Epidermal melanocyte (primary cell): ENCODE measurements around the gene TTLL8.
"Not testable (repeated sequence)": the region's sequence is repeated elsewhere in the genome, so short reads cannot be mapped to it uniquely, and the experiment has no call there.

ENCODE experiments used
- DNase-seq: peaks from one replicate; pipeline ENCODE4 v3.0.0; 2011; ENCODE audit warnings: low spot score; ENCODE audit not compliant: insufficient read length

Gene TTLL8

DNA sequence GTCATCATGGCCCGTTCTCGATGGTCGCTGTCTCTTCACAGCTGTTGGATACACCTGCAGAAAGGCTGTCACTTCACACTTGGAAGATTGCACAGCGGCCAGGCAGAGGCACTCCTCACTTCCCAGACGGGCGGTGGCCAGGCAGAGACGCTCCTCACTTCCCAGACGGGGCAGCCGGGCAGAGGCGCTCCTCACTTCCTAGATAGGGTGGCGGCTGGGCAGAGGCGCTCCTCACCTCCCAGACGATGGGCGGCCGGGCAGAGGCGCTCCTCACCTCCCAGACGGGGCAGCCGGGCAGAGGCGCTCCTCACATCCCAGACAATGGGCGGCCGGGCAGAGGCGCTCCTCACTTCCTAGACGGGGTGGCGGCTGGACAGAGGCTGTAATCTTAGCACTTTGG is 68.3 kb downstream of the TTLL8 start:
- not testable (repeated sequence) for DNase-seq

DNA sequence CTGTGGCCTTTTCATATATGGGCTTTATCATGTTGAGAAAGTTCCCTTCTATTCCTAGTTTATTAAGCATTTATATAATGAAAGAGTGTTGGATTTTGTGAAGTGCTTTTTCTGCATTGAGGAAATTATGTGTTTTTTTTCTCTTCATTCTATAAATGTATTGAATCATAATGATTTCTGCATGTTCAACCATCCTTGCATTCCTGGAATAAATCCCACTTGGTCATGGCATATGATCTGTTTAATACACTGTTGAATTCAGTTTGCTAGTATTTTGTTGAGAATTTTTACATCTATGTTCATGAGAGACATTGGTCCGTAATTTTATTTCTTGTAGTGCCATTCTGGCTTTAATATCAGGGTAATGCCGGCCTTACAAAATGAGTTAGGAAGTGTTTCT is 71.8 kb downstream of the TTLL8 start:
- DNase-seq, result no peak

DNA sequence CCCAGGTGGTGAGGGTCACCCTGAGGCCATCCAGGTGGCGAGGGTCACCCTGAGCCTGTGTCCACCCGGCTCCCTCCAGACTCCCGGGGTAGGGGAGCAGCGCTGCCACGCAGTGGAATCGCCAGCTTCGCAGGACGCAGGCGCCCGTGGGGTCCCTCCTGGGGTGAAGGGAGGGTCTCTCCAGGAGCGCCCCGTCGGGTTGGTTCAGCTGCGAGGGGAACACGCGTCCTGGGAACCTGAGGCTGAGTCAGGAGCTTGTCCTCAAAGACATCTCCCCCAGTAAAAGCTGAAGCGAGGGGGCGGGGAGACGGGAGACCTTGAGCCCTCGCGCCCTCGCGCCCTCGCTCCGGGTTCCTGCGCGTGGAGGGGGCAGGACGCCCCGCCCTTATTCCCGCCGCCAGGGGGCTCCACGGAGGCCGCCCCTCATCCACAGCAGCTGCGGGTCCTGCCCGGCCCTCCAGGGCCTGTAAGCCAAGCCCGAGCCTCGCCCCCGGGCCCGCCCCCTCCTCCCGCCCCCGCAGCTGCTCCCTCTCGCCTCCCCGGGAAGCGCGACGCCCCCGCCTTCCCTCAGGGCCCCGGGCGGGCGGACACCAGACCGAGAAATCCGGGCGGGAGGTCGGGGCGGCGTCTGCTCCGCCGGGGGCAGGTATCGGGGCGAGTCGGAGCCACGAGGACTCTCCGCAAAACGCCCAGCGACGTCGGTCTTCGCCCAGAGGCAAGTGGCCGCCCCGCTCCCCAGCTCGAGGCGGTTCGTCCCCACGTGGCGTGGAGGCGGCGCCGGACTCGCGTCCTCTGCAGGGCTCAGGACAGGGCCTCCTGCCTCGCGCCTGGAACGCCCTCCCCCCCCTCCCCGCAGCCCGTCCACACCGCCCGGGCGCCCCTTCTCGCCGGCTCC is 74.7 kb downstream of the TTLL8 start:
- no peak for DNase-seq

DNA sequence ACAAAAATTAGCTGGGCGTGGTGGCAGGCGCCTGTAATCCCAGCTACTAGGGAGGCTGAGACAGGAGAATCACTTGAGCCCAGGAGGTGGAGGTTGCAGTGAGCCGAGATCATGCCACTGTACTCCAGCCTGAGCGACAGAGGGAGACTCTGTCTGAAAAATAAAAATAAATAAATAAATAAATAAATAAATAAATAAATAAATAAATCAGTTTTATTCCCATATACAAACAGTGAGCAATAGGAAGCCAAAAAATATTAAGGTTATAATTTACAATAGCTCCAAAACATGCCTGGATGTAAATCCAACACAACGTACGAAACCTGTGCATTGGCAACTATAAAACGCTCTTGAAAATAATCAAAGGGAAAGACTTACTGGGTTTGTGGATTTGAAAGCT is 76.3 kb downstream of the TTLL8 start:
- not testable (repeated sequence) for DNase-seq

DNA sequence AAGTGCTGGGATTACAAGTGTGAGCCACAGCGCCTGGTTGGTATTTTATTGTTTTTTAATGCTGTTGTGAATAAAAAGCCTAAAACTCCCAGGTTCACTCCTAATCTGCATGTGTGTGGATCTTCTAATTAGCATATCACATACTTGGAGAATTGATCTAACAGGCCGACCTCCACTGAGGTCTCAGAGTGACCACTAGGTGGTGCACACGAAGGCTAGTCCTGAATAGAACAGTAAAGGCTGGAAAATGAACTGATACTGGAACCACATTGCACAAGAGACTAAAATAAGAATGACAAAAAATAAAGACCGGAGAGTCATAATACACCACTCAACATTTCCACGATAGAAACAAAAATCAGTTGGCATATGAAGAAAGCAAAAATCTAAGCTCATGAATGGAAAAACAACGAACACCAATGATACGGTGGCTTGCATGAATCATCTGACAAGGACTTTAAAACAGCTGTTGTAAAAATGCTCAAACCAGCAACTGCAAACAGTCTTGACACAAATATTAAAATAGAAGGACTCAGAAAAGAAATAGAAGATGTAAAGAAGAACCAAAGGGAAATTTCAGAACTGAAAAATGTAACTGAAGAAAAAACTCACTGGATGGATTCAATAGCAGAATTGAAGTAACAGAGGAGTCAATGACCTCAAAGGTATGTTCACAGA is 78.4 kb downstream of the TTLL8 start:
- DNase-seq, result no peak

DNA sequence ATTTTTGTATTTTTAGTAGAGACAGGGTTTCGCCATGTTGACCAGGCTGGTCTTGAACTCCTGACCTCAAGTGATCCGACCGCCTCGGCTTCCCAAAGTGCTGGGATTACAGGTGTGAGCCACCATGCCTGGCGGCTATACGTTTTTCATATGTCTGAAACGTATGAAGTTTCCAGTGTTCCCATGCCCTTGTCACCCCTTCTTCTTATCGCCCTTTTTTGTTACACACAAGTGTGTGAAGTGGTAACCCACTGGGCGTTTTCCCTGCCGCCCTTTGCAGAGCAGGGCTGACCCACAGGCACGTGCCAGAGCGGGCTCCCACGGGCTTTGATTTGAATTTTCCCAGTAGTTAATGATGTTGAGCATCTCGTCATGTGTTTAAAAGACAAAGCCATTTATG is 80.5 kb downstream of the TTLL8 start:
- no peak for DNase-seq

DNA sequence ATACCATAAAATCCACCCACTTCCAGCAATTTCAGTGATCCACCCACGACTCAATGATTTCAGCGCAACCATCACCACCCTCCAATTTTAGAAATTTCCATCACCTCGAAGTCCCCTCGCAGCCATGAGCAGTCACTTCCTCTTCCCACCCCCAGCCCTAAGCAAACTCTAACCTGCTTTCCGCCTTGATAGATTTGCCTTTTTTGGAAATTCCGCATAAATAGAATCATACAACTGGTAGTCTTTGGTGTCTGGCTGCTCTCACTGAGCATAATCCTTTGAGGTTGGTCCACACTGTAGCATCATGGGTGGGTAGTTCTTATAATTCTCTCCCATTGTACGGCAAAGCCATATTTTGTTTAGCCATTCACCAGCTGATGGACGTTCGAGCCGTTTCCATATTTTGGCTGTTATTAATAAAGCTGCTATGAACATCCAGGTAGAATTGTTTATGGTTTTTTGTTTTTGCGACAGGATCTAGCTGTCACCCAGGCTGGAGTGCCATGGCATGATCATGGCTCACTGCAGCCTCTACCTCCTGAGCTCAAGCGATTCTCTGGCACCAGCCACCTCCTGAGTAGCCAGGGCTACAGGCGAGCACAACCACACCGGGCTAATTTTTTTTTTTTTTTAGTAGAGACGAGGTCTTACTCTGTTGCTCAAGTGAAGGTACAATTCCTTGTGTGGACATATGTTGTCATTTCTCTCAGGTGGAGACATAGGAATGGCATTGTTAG is 81.5 kb downstream of the TTLL8 start:
- DNase-seq, result no peak

DNA sequence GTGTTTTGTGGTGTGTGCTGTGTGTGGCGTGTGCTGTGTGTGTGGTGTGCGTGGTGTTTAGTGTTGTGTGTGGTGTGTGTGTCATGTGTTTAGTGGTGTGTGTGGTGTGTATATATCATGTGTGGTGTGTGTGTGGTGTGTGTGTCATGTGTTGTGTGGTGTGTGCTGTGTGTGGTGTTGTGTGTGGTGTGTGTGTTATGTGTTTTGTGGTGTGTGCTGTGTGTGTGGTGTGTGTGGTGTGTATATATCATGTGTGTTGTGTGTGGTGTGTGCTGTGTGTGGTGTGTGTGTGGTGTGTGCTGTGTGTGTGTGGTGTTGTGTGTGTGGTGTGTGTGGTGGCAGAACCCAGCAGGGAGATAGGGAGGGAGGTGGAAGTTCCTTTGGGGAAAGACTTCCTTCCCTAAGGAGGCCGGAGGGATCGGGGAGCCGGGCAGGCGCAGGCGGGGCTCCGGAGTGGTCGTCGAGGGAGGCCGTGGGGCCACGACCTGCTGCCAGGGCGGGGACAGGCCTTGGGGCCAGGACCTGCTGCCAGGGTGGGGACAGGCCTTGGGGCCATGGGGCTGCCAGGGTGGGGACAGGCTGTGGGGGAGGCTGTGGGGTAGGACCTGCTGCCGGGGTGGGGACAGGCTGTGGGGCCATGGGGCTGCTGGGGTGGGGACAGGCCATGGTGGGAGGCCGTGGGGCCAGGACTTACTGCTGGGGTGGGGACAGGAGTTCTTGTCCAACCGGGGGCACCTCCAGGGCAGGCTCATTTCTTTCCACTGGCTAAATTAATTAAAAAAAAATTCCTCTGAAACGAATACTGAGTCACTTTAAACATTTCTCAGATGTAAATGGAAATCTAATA is 82.3 kb downstream of the TTLL8 start:
- DNase-seq, result no peak

DNA sequence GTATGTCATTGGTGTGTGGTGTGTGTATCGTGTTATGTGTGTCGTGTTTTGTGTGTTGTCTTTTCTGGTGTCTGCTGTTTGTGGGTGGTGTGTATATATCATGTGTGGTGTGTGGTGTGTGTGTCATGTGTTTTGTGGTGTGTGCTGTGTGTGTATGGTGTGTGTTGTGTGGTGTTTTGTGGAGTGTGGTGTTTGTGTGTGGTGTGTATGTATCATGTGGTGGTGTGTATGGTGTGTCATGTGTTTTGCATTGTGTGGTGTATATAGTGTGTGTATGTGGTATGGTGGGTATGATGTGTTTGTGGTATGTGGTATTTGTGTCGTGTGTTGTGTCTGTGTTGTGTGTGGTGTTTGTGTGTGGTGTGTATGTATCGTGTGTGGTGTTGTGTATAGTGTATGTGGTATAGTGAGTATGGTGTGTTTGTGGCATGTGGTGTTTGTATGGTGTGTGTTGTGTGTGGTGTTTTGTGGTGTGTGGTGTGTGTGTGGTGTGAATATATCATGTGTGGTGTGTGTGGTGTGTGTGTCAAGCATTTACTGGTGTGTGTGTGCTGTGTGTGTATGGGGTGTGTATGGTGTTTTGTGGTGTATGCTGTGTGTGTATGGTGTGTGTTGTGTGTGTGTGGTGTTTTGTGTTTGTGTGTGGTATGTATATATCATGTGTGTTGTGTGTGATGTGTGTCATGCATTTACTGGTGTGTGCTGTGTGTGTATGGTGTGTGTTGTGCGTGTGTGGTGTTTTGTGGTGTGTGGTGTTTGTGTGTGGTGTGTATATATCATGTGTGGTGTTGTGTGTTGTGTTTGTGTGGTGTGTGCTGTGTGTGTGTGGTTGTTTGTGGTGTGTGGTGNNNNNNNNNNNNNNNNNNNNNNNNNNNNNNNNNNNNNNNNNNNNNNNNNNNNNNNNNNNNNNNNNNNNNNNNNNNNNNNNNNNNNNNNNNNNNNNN is 84.8 kb downstream of the TTLL8 start:
- no peak for DNase-seq

DNA sequence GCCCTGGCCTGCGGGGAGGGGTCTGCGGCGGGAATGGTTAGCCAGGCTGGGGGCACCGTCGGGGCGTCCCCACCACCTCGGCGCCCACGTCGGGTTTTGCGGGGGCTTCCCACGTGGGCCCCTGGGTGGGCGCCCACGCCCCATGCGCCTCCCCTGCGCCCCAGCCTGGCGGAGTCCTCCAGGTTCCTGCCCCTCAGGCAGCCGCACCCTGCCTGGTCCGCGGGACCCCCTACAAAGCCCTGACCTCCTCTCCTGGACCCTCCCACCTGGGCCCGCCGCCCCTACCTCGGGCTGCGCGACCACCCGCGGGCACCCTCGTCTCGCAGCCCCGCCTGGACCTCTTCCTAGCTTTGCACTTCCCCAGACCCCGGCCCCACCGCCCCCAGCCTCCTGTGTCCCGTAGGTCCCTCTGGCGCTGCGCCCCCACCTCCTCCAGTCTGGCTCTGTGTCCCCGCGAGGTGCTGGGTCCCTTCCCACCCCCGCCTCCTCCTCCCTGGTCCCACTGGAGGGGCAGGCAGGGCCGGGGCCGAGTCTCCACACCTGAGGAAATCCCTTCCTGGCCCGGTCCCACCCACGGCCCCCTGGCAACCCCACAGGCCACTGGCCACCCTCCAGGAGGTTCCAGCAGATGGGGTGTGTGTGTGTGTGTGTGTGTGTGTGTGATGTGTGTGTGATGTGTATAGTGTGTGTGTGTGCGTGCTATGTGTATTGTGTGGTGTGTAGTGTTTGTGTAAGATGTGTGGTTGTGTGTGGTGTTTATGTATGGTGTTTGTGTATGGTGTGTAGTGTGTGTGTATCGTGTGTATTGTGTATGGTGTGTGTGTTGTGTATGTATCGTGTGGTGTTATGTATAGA is 85.7 kb downstream of the TTLL8 start:
- DNase-seq, result no peak

DNA sequence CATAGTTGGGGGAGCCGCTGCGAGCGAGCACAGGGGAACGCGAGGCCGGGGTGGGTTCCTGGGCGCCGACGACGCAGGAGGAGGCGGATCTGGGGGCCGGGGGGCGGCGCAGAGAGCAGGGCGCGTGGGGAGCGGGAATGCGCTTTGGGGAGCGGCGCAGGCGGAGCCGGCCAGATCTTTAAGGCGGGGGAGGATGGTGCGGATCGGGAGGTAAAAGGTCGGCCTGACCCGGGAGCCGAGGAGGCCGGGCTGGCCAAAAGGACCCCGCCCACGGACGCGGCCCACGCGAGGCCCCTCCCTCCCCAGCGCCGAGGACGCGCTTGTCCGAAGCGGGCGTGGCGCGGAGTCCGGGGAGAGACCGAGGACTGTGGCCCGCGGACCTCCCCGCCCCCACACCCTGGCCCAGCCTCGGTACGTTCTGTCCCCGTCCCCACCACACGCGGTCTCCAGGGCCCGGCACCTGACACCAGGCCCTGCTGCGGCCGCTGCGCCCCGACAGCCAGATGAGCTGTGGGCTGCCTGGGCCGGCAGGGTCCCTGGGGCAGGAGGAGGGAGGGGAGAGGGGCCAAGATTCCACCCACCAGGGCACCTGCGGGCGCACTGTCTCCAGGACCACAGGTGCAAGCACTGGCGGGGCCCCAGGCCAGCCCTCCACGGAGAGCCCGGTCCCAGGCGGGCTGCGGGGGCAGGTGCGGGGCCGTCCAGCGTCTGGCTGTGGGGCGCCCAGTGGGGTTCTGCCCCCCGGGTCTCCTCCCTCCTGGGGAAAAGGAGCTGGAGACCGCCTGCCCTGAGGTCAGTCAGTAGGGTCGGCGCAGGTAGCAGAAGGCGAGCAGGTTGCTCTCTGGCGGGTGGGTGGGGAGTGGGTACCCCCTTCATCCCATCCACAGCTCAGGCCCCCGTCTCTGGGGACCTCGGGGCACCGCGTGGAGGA is 86.6 kb downstream of the TTLL8 start:
- DNase-seq, result peak; percentile 43

DNA sequence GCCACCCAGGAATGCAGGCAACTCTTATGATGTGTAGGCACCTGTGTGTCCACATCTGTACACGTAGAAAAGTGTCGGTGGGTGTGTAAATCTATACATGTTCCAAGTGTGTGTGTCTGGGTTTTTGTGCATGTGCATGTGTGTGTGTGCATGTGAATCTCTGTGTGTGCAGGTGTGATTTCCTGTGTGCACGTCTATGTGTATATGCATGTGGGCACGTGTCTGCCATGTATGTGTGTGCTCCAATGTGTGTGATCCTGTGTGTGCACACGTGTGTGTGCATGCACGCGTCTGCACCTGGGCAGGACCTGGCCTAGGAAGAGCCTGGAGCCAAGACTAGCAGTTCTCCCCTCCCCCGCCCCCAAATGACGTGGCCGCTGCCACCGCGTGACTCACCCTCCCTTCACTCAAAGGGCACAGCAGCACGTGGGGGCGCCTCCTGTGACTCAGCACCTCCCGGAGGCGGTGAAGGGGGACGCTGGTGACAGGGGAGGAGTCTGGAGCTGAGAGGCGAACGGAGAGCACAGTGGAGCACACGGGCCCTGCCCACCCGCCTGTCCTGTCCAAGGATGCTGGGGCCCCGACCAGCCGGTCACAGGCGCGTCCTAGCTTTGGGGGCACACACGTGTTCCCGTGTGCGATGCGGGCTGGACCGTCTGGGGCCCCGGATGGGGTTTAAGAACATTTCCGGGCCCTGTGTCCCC is 87.4 kb downstream of the TTLL8 start:
- peak; percentile 92 for DNase-seq

DNA sequence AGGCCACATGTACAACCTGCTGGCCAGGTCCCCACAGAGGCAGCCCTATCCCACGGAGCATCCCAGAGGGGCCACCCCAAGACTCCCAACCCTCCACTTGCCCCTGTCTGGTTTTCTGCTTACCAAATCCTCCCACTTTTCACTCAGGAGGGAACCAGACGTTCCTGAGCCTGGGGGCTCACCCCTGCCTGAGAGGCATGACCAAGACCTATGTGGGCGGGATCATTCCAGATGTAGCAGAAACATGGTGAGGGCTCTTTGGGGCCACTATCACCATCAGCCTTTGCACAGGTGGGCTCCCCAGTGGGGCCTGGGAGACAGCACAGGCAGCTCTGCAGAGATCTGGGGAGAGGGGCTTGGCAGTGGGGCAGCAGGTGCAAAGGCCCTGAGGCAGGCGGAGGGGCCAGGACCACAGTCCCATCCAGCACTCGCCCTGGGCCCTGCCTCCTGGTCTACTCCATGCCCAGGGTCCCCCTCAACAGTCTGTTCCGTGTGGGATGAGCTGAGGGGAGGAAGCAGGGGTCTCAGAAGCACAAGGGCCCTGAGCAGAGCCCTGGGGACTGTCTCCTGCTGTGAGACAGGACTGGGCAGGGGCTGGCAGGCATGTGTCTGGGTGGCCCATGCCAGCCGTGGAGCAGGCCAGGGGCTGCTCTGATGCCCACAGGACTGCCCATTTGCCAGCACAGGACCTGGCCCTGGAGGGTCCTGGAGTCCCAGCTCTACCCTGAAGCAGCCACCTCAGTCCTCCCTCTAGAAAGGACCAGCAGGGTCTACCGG is 88.2 kb downstream of the TTLL8 start:
- DNase-seq, result no peak

DNA sequence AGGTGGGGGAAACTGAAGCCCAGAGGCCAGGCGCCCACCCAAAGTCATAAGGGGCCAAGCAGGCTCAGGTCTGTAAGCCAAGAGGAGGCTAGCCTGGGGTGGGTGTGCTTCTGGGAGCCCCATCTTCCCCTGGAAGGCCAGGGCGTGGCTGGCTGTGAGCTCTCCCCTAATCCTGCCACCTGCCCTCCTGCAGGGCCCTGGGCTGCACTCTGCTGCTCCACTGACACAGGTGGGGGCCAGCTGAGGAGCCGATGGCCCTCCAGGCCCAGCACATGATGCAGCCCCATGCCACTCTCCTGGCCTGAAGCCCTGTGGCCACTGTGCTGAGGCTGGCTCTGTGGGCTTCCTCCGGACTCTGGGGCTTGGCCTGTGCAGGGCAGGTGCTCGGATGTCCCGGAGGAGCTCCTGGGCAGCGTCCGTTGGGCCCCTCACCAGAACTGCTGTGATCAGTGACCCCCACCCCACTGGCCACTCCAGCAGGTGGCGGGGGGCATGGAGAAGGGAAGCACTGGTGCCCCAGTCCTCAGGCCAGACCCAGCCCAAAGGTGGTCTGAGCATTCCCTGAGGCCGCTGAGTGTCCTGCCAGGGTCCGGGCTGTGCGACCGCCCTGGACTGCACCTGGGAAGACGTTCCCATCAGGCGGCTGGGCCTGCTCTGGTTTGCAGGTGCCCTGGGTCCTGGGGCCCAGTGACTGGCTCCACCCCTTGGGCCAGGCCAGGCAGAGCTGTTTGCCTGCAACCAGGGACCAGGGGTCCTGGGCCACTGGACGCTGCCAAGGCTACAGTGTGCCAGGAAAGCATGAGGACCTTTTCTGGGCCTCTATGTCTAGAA is 89.1 kb downstream of the TTLL8 start:
- DNase-seq, result no peak
